ENCODE data around the gene RAB4A. TPM values are rescaled to one million over a fixed set of nuclear protein-coding genes. Genes with fewer than 3 reads are reported as not detected.

RAB4A gene
- total and polyA plus RNA-seq, 2 of the 13 experiments (the other 11 are each of a cell fraction or from before 2014, with no cell fraction given), result 56.0 to 80.1 TPM

- TF ChIP-seq ETS1 (CRISPR knock-in tag; IDR thresholded peaks at IDR 0.05), result no peak
- no peak for TF ChIP-seq JUNB (CRISPR knock-in tag; IDR thresholded peaks at IDR 0.05; ENCODE audit: borderline replicate concordance)
- TF ChIP-seq CHCHD3 (CRISPR knock-in tag; IDR thresholded peaks at IDR 0.05), result no peak
- no peak for TF ChIP-seq XBP1 (CRISPR knock-in tag; IDR thresholded peaks at IDR 0.05)
- TF ChIP-seq ZNF644 (CRISPR knock-in tag; IDR thresholded peaks at IDR 0.05; ENCODE audit: low read depth), result peak; percentile 77; the same call in 1 of the 2 replicates
- no peak for TF ChIP-seq PLRG1 (conservative IDR thresholded peaks at IDR 0.05)
- TF ChIP-seq DNMT1 (CRISPR knock-in tag; IDR thresholded peaks at IDR 0.05), result no peak
- TF ChIP-seq NONO (IDR thresholded peaks at IDR 0.05), result no peak
- no peak for TF ChIP-seq NONO (CRISPR knock-in tag; conservative IDR thresholded peaks at IDR 0.05)
- no peak for TF ChIP-seq ZZZ3 (CRISPR knock-in tag; IDR thresholded peaks at IDR 0.05; ENCODE audit: borderline replicate concordance)
- peak; percentile 37; the same call in 1 of the 2 replicates for TF ChIP-seq ZNF609 (CRISPR knock-in tag; IDR thresholded peaks at IDR 0.05; ENCODE audit: borderline replicate concordance)
- TF ChIP-seq STAG1 (CRISPR knock-in tag; IDR thresholded peaks at IDR 0.05), result peak; percentile 5; the same call in 1 of the 2 replicates
- TF ChIP-seq SP140L (CRISPR knock-in tag; IDR thresholded peaks at IDR 0.05; ENCODE audit: borderline replicate concordance), result no peak
- peak; percentile 42; the same call in 1 of the 2 replicates for TF ChIP-seq ETV5 (CRISPR knock-in tag; IDR thresholded peaks at IDR 0.05; ENCODE audit: borderline replicate concordance)
- no peak for TF ChIP-seq HINFP (CRISPR knock-in tag; IDR thresholded peaks at IDR 0.05; ENCODE audit: low read depth)
- no peak for TF ChIP-seq ZNF720 (CRISPR knock-in tag; IDR thresholded peaks at IDR 0.05)
- no peak for TF ChIP-seq RAD21 (CRISPR knock-in tag; IDR thresholded peaks at IDR 0.05)
- no peak for TF ChIP-seq PATZ1 (CRISPR knock-in tag; IDR thresholded peaks at IDR 0.05)
- TF ChIP-seq MXD4 (CRISPR knock-in tag; IDR thresholded peaks at IDR 0.05), result no peak
These were observed 28.1 kb downstream of the RAB4A start (continued) for GRCh38 chr1:229298887-229299503.

All from HepG2 (cell line).